Measurements from ENCODE around the gene DDA1.

- no peak for TF ChIP-seq EP300 (IDR thresholded peaks at IDR 0.05; ENCODE audit: borderline replicate concordance)
- TF ChIP-seq, protein P1, sequence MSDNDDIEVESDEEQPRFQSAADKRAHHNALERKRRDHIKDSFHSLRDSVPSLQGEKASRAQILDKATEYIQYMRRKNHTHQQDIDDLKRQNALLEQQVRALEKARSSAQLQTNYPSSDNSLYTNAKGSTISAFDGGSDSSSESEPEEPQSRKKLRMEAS (IDR thresholded peaks at IDR 0.05): no peak
- TF ChIP-seq TCF12 (IDR thresholded peaks at IDR 0.05; ENCODE audit: low read depth): peak; percentile 95
- no peak; the same call in 1 of the 2 replicates for TF ChIP-seq TEAD4 (IDR thresholded peaks at IDR 0.05)
- no peak for TF ChIP-seq CREB1 (IDR thresholded peaks at IDR 0.05; ENCODE audit: low read depth)
- TF ChIP-seq REST (IDR thresholded peaks at IDR 0.05; ENCODE audit: low read depth): no peak
- TF ChIP-seq YY1 (IDR thresholded peaks at IDR 0.05; ENCODE audit: low read depth): 0 out of 2 replicates have a peak, but pooled peaks have one; percentile 45
- TF ChIP-seq FOXM1 (IDR thresholded peaks at IDR 0.05; ENCODE audit: borderline replicate concordance, low read depth): no peak
- TF ChIP-seq TAF1 (IDR thresholded peaks at IDR 0.05; ENCODE audit: low read depth): no peak
- no peak for TF ChIP-seq RAD21 (IDR thresholded peaks at IDR 0.05; ENCODE audit: low read depth)
- TF ChIP-seq, protein P2, sequence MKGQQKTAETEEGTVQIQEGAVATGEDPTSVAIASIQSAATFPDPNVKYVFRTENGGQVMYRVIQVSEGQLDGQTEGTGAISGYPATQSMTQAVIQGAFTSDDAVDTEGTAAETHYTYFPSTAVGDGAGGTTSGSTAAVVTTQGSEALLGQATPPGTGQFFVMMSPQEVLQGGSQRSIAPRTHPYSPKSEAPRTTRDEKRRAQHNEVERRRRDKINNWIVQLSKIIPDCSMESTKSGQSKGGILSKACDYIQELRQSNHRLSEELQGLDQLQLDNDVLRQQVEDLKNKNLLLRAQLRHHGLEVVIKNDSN (IDR thresholded peaks at IDR 0.05): 0 out of 2 replicates have a peak, but pooled peaks have one; percentile 46
Observed at GRCh38 chr19:17305216-17305516, 4.2 kb upstream of the DDA1 start.
